B cell (primary cell): ENCODE results near the gene SERTAD4.

ENCODE experiments used
- EZH2 ChIP-seq: IDR thresholded peaks from 2 replicates; pipeline ENCODE4 v1.6.1; 2012; ENCODE audit warnings: borderline replicate concordance, low read depth, mild to moderate bottlenecking, moderate library complexity, low read length; ENCODE audit not compliant: insufficient read depth, poor library complexity, severe bottlenecking
- TF ChIP-seq, protein P1 (sequence below): fragments of 200-600 bp; IDR thresholded peaks from one replicate; pipeline ENCODE4 v1.8.0; 2022; ENCODE audit warnings: antibody characterized with exemption, mild to moderate bottlenecking

DNA sequence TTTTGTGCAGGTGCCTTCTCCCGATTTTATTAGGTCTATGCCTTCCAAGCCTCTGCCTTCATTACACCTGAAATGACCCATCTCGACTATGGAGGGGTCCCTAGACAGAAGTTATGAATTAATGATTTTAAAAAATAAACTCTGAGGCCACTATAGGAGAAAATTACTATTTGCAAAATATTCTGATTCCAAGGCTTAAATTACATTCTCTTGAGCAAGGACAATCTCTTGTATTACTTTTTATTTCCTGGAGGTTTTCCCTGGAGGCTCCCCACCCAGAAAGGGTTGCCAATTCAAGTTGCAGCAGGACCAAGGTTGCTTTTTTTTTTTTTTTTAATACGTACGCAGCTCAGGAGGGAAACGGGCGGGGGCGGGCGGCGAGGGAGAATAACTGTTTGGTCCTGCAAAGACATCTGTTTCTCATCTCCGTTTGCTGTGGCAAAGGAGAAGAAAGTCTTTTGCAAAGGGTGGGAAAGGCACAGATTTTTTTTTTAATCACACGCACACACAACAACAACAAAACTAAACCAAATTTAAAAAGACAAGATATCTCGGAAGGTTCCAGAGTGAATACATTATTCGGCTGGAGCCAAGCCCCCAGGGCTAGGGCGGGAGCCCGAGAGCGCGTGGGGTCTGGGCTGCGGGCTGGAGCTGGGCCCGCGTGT is 618 bp upstream of the SERTAD4 start:
- TF ChIP-seq, protein P1, sequence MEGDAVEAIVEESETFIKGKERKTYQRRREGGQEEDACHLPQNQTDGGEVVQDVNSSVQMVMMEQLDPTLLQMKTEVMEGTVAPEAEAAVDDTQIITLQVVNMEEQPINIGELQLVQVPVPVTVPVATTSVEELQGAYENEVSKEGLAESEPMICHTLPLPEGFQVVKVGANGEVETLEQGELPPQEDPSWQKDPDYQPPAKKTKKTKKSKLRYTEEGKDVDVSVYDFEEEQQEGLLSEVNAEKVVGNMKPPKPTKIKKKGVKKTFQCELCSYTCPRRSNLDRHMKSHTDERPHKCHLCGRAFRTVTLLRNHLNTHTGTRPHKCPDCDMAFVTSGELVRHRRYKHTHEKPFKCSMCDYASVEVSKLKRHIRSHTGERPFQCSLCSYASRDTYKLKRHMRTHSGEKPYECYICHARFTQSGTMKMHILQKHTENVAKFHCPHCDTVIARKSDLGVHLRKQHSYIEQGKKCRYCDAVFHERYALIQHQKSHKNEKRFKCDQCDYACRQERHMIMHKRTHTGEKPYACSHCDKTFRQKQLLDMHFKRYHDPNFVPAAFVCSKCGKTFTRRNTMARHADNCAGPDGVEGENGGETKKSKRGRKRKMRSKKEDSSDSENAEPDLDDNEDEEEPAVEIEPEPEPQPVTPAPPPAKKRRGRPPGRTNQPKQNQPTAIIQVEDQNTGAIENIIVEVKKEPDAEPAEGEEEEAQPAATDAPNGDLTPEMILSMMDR: no peak
- TF ChIP-seq EZH2: no peak
